Progenitor cell of endocrine pancreas (in vitro differentiated cells): Measurements from ENCODE around the gene PRDX5. TPM values are rescaled to one million over a fixed set of nuclear protein-coding genes. Genes with fewer than 3 reads are reported as not detected.

Experiments
- DNase-seq: peaks from one replicate; pipeline ENCODE4 v3.0.0; 2021; ENCODE audit warnings: low spot score; ENCODE audit not compliant: unreplicated experiment
- H3K27ac Mint-ChIP-seq: 2 replicates; pipeline ENCODE4 v1.8.0; 2021; ENCODE audit warnings: mild to moderate bottlenecking, moderate library complexity, mixed read lengths
- H3K27me3 Mint-ChIP-seq: 2 replicates; pipeline ENCODE4 v1.8.0; 2021; ENCODE audit warnings: mixed read lengths
- H3K36me3 Mint-ChIP-seq: 2 replicates; pipeline ENCODE4 v1.8.0; 2022; ENCODE audit warnings: mixed read lengths; ENCODE audit not compliant: insufficient read depth
- H3K4me1 Mint-ChIP-seq: 2 replicates; pipeline ENCODE4 v1.8.0; 2021; ENCODE audit warnings: low read depth, mixed read lengths
- H3K4me3 Mint-ChIP-seq: 2 replicates; pipeline ENCODE4 v1.8.0; 2021; ENCODE audit warnings: low read depth, mild to moderate bottlenecking, moderate library complexity, mixed read lengths
- H3K9me3 Mint-ChIP-seq: 2 replicates; pipeline ENCODE4 v1.8.0; 2021; ENCODE audit warnings: low read depth, mixed read lengths
- CTCF ChIP-seq: fragments of 200-600 bp; sonication (generic); IDR thresholded peaks from one replicate; pipeline ENCODE4 v1.5.0; 2021; ENCODE audit warnings: antibody characterized with exemption, mild to moderate bottlenecking; ENCODE audit not compliant: unreplicated experiment
- total RNA-seq: library from RNA; stranded (reverse); gene quantifications from 2 replicates; pipeline ENCODE4 v1.2.1, GENCODE V29; 2021

PRDX5 gene
- total RNA-seq, 1 donor from 2014 or later: 171 TPM

GRCh38 chr11:64347193-64347867, 29.4 kb downstream of the PRDX5 start:
- Mint-ChIP-seq H3K4me1 (no peaks in the 10 kb centered on the region), H3K4me3 (no peak overlapping the region), H3K27ac (no peak overlapping the region), H3K9me3 (no peaks in the 10 kb centered on the region), H3K27me3 (peaks cover 3% of the 10 kb centered on the region), H3K36me3 (no peaks in the 10 kb centered on the region)
- no peak for TF ChIP-seq CTCF
- no peak for DNase-seq

GRCh38 chr11:64348383-64349024, 30.6 kb downstream of the PRDX5 start:
- no peak for TF ChIP-seq CTCF
- Mint-ChIP-seq H3K27ac (no peak overlapping the region), H3K36me3 (no peaks in the 10 kb centered on the region), H3K27me3 (peaks cover 3% of the 10 kb centered on the region), H3K9me3 (no peaks in the 10 kb centered on the region), H3K4me3 (no peak overlapping the region), H3K4me1 (no peaks in the 10 kb centered on the region)
- DNase-seq: no peak

GRCh38 chr11:64349025-64349387, 31.1 kb downstream of the PRDX5 start:
- peaks cover 3% of the 10 kb centered on the region for H3K27me3 Mint-ChIP-seq
- no peaks in the 10 kb centered on the region for H3K4me1 Mint-ChIP-seq
- H3K36me3 Mint-ChIP-seq: no peaks in the 10 kb centered on the region
- no peak for TF ChIP-seq CTCF
- no peaks in the 10 kb centered on the region for H3K9me3 Mint-ChIP-seq
- DNase-seq: no peak
- H3K4me3 Mint-ChIP-seq: no peak overlapping the region
- no peak overlapping the region for H3K27ac Mint-ChIP-seq

- H3K4me1 Mint-ChIP-seq: no peaks in the 10 kb centered on the region
- H3K27ac Mint-ChIP-seq: no peak overlapping the region
- DNase-seq: no peak
- no peaks in the 10 kb centered on the region for H3K9me3 Mint-ChIP-seq
- TF ChIP-seq CTCF: no peak
- no peaks in the 10 kb centered on the region for H3K36me3 Mint-ChIP-seq
- peaks cover 3% of the 10 kb centered on the region for H3K27me3 Mint-ChIP-seq
- H3K4me3 Mint-ChIP-seq: no peak overlapping the region
These were observed 31.5 kb downstream of the PRDX5 start for GRCh38 chr11:64349404-64349803.

GRCh38 chr11:64351136-64351631, 33.3 kb downstream of the PRDX5 start:
- no peak for DNase-seq

More at GRCh38 chr11:64351136-64351631, 33.3 kb downstream of the PRDX5 start:
- no peak overlapping the region for H3K27ac Mint-ChIP-seq
- H3K4me3 Mint-ChIP-seq: no peak overlapping the region
- no peaks in the 10 kb centered on the region for H3K27me3 Mint-ChIP-seq
- no peaks in the 10 kb centered on the region for H3K36me3 Mint-ChIP-seq
- no peaks in the 10 kb centered on the region for H3K4me1 Mint-ChIP-seq
- no peaks in the 10 kb centered on the region for H3K9me3 Mint-ChIP-seq
- TF ChIP-seq CTCF: no peak
